Sciatic nerve (tissue), 2 donors: ENCODE measurements around the gene AGRN. TPM values are rescaled to one million over a fixed set of nuclear protein-coding genes. Genes with fewer than 3 reads are reported as not detected.
"Not testable (repeated sequence)": the region's sequence is repeated elsewhere in the genome, so short reads cannot be mapped to it uniquely, and the experiment has no call there.

Source experiments
- ATAC-seq: fragments of 200-7000 bp; cut with Tn5 transposase; one replicate; pipeline ENCODE4 v1.9.1; 2020; ENCODE audit warnings: mild to moderate bottlenecking, moderate library complexity
- DNase-seq: peaks from one replicate; pipeline ENCODE4 v3.0.0-alpha.2; 2020; ENCODE audit warnings: low spot score
- intact Hi-C: fragments of 100-400 bp; cut with DNase I; formaldehyde crosslinking; loops from one replicate; pipeline ENCODE4 v1.14.2; 2022
- total RNA-seq: library from RNA; stranded (reverse); fragmentation: NEBNext Ultra II Directional; extraction: Animal tissue kit (Norgen Biotek cat#: 25700); gene quantifications from one replicate; pipeline ENCODE4 v1.2.1, GENCODE V29; 2021
- donor health status: DM: no; HTN: no; CAD: no.
- donor health status: DM: no; HTN: no; CAD: no.

Gene AGRN
- total RNA-seq, 1 donor from 2014 or later, result 22.0 TPM

DNA sequence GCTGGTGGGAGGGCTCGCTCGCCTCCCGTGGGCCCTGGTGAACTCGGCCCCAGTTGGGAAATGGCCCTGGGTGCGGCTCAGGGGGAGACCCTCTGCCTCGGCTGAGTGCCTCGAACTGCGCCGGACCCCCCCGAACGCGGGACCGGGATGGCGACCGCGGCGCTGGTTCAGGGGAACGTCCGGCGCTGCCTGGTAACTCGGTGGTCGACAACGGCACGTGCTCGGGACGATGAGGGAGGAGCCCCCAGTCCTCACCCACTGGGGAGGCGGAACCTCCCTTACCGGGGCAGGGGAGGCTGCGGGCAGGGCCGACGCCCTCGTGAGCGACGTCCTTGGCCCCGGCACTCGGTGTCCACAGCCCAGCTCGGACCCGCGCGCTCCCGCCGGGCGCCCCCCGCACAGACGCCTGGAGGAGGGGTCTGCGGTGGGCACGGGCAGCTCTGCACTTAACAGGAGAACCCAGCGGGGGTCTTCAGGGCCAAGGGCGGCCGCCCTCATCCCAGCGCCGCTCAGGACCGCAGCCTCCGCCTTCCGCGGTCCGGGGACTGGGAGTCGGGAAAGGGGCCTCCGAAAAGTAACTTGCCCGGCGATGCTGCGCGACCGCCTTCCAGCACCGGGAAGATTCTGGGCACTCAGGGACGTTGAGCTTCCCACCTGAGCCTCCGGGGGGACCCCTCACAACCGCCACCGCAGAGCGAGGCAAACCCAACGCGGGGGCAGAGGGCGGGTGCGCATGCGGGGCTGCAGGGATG is 21.8 kb upstream of the AGRN start:
- no peak for ATAC-seq
- DNase-seq, result no peak
- intact Hi-C loops, result no loop called here

DNA sequence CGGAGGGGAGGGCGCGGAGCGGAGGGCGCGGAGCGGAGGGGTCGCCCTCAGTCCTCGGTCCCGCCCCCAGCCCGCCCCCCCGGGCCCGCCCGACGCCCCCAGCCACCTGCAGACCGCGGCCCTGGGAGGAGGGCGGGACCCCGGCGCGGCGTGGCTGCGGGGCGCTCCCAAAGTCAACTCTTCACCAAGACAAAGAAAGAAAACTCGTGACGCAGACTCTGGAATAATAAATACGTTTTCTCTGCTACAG is 21.2 kb upstream of the AGRN start:
- DNase-seq (no peak), ATAC-seq (no peak)
- intact Hi-C loops, result no loop called here

DNA sequence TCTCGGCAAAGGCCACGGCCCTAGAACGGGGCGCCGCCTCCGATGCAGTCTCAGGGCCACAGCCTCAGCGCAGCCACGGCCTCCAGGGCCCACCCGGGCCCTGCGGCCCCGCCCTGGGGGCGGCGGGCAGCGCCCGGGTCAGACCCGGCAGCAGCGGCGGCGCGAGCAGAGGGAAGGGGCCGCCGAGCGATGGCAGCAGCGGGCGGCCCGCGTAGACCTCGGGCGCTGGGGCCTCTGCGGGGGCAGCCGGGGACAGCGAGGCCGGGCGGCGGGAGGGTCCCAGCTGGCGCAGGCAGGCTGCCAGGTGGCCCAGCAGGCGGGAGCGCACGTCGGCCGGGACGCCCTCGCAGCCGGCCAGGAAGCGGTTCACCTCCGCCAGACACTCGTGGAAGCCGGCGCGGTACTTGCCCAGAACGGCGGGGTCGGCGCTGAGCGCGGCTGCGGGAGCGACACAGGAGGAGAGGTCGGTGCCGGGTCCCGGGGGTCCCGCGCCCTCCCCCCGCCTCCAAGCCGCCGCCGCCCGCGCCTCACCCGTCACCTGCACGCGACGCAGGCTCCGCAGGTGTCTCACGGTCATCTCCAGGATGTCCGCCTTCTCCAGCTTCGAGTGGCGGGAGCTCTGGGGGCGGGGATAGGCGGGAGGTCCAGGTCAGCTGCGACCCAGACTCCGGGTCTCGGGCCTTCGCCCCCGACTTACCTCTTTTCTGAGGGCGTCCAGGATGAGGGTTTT is 20.8 kb upstream of the AGRN start:
- ATAC-seq (no peak), DNase-seq (no peak)
- intact Hi-C loops, result no loop called here

DNA sequence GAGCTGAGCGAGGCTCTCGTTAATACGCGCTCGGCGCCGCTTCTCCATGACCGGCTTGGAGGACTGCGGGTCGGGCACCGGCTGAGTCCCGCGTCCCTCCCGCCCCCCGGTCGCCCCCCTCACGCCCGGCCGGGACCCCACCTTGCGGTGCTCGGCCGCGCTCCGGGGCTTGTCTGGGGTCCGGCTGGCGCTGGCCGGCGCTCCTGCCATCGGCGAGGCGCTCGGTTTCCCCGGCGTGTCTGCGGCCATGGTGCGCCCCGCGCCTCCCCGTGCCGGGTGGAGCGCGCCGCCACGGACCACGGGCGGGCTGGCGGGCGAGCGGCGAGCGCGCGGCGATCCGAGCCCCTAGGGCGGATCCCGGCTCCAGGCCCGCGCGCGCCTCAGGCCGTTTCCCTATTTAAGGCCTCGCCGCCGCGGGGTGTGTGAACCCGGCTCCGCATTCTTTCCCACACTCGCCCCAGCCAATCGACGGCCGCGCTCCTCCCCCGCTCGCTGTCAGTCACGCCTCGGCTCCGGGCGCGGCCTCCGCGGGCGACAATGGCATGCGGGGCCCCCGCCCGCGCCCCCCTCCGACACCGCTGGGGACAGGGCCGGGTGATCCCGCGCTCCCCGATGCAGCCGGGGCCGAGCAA is 20.1 kb upstream of the AGRN start, which contains the start of gene HES4:
TSS of gene HES4 (minus strand) at position 373 of the 632 bp plus-strand sequence. CDS start at position 249, 124 bp downstream.
- DNase-seq (peak; percentile 90), ATAC-seq (peak; percentile 80)
- intact Hi-C loops, result no loop called here

DNA sequence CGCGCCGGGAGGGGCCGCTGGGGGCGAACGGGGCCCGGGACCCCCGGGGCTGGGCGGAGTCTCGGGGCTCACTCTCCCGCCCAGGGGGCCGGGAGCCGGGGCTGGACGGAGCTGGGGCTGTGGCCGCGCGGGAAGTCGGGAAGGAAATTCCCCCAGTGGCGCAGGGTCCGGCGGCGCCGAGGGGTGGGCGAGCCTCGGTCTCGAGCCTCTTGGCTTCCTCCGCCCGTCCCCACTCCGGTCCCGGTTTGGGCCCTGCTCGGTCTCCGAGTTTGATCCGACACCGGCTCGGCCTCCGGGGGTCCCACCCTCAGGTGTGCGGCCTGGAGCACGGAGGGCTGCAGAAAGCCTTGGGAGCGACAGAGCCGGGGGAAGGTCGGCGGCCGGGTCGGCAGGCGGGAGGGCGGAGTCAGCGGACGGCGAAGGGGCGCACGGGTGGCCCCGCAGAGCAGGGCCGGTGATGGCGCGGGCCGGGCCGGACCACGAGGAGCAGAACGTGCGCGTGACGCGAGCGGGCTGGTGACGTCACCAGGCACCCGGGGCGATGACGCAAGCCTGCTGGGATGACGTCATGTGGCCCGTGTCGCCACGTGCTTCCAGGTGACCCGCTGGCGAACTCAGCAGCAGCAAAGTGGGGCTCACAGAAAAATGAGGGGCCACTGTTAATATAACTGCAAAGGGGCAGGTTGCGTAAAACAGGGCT is 19.4 kb upstream of the AGRN start:
- ATAC-seq, result peak; percentile 71
- intact Hi-C loops, result no loop called here
- peak; percentile 87 for DNase-seq

DNA sequence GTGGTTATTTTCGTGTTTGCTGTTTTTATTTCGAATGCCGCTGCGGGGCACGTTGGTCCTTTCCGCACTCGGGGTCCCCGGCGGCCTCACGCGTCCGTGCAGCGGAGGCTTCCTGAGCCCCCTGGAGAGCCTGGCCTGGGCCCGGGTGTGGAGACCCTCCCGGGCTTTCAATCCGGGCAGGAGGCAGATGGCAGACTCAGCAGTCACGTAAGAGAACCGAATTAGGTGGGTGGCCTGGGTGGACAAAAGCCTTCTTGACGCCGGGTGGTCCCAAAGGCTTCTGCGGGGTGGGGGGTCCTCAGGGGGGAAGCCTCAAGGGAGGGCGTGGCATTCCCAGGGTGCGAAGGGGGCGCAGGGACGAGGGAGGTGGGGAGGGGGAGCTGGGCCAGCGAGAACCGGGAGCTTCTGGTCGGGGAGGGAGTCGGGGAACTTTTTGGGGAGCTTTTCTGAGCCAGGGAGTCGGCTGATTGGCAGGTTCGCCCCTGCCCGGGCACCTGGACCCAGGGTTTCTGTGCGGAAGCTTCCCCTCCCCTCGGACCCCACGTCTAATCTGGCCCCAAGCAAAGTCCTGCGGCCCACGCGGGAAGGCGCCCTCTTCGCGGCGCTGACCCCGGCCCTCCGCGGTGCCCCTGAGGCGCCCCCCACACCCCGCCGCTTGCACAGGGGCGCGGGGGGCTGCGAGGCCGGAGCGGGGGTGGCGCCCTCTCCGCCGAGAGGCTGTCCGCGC is 18.7 kb upstream of the AGRN start:
- ATAC-seq (no peak), DNase-seq (no peak)
- intact Hi-C loops, result no loop called here

DNA sequence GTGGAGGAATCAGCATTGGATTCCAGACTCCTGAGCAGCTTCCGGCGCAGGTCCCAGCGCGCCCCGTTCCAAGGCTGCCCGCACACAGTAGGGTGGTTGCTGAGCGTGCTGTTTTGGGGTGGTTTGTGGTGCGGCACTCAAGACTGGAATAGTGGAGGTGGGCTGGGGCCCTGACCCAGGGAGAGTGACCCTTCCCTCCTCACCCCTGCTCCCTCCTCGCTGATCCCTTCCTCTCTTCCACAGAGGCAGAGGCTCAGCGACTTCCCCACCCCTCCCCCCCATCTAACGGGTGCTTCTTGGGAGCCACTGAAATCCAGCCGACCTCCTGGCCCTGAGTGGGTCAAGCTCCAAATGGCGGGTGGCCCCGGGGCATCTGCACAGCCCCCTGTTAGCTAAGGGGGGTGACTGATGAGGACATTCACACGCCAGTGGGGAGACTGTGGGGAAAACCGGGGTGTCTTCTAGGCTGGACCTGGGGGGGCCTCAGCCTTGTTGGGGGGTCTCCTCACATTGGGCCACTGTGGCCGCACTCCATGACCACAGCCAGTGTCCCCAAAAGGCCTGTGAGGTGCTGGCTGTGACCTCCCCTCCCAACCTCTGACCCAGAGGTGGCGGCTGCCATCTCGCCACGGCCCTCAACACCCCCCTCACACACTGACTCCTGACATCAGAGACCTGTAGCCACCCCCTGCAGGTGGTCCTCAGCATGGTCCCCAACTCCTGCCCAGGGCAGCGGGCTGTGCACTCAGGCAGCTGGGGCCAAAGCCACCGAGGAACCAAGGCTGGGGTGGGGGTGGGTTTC is 16.1 kb upstream of the AGRN start:
- ATAC-seq, result no peak
- intact Hi-C loops, result no loop called here
- no peak for DNase-seq

DNA sequence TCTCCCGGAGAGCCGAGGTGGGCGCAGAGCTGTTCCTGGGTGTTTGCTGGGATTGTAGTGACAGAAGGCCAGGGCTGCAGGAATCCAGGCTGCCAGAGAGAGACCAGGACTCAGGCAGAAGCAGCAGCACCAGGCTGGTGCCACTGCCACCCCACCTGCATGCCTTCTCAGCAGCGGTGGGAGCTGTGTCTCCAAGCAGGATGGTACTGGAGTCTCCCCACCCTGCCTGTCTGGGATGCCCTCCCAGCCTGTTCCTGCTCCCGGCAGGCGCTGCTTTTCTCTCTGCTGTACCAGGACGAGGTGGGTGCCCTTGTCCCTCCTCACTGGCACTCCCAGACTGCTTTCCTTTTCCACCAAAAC is 15.5 kb upstream of the AGRN start:
- DNase-seq, result no peak
- ATAC-seq, result no peak
- intact Hi-C loops, result no loop called here

DNA sequence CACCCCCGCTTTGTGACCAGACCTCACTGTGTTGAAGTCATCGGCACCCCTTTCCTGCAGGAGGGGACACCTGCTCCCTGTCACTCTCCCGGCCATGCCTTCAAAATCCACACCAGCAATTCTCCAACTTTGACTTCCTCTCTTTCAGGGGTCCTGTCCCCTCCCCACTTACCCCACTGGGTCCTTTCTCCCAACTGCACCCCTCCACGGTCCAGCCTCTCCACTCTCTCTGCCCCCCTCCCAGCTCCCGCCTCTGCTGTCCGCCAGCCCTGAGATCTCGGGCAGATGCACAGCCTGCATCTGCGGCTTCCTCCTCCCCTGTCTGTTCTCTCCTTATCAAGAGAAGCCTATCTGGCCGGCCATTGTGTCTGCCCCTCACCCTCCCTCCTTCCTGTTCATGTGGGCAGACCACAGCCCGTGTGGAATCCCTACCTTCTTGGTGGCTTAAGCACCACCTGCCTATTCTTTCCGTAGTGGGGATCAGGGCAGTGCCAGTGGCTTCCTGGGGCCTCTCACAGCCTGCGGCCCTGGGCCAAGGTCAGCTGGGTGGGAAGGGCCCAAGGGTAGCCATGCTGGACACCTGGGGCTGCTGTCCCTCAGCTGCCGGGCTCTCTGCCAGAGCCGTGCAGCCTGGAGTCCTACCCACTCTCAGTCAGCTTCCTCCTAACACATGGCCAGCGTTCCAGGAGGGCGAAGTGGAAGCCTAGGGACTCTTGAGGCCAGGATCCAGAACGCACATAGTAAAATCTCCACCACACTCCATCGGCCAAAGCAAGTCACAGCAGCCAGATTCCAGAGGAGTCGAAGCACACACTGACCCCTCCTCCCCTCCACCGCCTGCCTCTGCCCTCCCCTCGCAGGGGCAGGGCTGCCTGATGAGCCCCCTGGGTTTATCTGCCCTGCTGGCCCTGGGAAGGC is 14.9 kb upstream of the AGRN start:
- ATAC-seq, result no peak
- DNase-seq, result no peak
- intact Hi-C loops, result no loop called here

DNA sequence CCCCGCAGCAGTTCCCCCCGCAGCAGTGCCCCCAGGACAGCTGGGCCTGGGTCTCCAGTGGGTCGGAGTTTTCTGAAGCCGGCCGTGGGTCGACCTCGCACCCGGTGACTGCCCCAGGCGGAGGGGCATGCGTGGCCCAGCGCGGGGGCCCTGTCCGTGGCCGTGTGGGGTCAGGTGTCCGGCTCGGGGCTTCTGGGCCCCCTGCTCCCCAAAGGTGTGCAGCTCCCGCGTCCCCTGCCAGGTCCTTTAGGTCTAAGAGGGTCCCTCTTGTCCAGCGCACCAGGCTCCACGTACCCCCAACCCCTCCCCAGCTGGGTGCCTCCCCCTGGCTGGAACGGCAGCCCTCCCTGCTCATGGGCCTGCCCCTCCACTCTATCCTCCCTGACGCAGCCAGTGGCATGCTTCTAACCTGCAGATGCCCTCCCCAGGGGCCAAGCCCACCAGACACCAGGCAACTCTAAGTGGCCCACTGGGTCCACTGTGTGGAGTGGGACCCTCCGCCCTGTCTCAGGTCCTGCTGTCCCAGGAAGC is 14.1 kb upstream of the AGRN start:
- DNase-seq (no peak), ATAC-seq (no peak)
- intact Hi-C loops, result no loop called here

DNA sequence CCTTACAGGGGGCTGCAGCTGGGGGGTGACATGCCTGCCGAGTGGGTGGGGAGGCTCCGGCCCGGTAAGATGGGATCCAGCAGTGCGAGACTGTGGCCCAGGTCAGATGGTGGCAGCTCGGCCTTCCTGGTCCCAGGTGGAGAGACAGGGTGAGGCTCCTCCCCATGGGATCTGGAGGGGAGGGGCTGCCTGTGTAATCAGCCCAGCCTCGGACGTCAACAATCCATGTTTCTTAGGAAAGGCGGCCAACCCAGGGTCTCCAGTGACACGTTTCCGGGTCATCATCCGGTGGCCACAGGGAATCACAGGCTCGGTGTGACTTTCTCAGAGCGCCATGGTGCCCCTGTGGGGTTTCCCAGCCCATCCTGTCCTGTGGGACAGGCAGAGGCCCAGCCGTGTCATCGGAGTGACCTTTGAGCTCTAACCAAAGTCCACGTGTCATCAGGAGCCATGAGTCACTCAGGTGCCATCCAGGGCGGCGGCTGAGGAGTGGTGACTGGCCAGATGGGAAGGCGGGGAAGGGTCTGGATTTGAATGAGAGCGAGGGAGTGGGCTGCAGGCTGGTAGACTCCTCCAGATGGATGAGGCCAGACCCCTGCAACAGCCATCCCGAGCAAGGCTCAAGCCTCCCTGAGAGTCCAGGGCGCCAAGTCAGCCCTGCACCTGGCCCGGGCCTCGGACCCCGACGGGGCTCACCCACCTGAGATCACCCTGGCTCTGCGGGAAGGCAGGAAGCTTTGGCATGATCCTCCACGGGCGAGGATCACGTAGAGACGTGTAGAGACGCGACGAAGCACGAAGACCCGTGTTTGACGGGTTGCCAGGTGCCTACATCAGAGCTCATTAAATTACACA is 13.4 kb upstream of the AGRN start:
- no peak for ATAC-seq
- no peak for DNase-seq
- intact Hi-C loops, result no loop called here

DNA sequence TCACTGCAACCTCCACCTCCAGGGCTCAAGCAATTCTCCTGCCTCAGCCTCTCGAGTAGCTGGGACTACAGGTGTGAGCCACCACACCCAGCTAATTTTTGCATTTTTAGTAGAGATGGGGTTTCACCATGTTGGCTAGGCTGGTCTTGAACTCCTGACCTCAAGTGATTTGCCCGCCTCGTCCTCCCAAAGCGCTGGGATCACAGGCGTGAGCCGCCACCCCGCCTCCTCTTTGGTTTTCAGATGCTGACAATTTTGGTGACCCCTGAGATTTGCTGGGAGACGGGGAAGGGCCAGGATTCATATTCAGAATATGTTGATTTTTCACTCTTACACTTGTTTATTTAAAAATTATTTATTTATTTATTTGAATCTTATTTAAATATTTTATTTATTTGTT is 9.8 kb upstream of the AGRN start:
- ATAC-seq, DNase-seq, intact Hi-C loops: not testable (repeated sequence)

DNA sequence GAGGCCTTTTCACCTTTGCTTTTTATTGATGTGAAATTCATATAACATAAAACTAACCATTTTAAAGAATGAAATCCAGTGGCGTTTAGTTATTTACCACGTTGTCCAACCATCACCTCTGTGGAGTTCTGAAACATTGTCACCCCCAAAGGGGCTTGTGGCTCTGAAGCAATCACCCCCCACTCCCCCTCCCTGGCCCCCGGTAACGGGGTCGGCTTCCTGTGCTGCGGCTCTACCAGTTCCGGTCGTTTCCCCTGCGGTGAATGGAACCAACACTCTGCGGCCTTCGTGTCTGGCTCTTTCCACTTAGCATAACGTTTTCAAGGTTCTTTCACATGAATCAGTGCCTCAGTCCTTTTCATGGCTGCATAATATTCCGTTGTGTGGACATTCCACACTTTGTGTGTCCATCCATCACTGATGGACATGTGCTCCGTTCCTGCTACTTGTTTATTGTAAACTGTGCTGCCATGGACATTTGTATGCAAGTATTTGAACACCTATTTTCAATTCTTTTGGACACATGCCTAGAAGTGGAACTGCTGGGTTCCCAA is 8.4 kb upstream of the AGRN start:
- intact Hi-C loops, result no loop called here
- ATAC-seq (no peak), DNase-seq (no peak)

DNA sequence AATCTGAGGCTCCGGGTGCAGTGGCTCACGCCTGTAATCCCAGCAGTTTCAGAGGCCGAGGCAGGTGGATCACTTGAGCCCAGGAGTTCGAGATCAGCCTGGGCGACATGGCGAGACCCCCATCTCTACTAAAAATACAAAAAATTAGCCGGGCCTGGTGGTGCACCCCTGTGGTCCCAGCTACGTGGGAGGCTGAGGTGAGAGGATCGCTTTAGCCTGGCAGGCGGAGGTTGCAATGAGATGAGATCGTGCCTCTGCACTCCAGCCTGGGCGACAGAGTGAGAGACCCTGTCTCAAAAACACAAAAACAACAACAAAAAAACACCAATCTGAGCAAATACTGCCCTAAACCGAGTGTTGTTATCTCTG is 7.2 kb upstream of the AGRN start:
- intact Hi-C loops, DNase-seq, ATAC-seq: not testable (repeated sequence)

DNA sequence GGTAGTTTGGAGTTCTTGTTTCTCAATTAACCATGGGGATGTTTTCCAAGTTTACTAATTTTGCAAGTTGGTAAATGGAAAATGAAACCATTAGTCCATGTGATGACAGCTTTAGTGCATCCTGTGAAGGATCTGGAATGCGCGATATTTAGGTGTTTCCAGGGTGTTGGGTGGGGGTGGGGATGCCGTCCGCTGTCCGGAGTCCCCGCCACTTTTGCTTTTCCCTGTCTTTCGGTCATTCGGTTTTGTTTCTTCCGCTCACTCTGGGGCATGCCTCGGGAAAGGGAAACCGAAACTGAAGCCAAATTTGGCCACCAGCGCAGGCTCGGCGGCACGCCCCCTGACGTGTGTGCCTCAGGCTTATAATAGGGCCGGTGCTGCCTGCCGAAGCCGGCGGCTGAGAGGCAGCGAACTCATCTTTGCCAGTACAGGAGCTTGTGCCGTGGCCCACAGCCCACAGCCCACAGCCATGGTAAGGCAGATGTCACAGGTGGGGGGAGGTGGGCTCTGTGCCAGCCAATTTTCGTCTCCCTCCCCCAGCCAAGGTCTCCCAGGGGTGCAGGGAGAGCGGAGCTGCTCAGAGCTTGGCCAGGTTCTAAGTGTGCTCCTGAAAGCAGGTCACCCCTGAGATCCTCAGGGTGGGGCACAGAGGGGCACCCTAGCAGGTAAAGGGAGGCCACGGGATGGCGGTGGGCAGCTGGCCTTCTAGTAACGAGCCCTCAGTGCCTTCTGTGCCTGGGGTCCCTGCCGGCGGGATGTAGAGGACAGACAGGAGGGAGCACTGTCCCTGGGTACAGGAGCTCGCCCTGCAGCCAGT is 6.6 kb upstream of the AGRN start, which contains the start of gene ISG15:
TSS of gene ISG15 (plus strand) at position 393 of the 817 bp plus-strand sequence. CDS start at position 470, 77 bp downstream.
- peak; percentile 94 for DNase-seq
- peak; percentile 94 for ATAC-seq
- intact Hi-C loops, result no loop called here
